NCI-H82 treated with DMSO at 0.1 percent for 48 hours (cell line): Measurements from ENCODE around the gene SPG7.

Source experiments
- DNase-seq: peaks from one replicate; lab custom pipeline; 2025; ENCODE audit not compliant: unreplicated experiment; lab: John Stamatoyannopoulos, UW

The SPG7 gene

DNA sequence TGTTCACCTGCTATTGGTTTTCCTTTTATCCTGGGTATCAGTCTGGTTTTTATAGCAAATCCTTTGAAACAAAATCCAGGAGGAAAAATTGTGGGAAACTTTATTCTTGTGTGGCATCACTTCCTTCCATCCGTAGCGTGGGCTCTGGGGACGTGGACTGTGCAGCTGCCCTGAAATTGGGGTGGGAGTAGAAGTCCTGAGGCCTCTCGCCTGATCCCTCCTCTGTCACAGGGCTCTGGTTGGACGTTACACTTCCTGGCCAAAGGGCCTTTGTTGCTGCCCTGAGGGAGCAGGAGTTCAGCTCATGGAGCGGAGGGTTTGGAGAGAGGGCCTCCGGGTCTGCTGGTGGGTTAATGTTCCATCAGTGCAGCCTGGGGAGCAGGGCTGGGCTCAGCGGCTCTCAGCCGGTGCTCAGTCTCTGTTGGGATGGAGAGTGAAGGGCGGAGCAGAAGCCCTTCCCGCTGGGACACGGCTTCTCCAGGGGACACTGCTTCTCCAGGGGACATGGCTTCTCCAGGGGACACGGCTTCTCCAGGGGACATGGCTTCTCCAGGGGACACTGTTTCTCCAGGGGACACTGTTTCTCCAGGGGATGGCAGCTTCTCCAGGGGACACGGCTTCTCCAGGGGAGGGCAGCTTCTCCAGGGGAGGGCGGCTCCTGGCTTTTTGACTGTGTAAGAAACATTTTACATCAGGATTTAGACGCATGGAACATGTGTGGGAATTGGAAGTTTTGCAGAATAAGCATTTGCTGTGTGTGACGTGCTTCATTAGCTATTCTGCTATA is 37.0 kb downstream of the SPG7 start:
- DNase-seq: no peak

GRCh38 chr16:89545831-89546574 is 37.8 kb downstream of the SPG7 start:
- no peak for DNase-seq

DNA sequence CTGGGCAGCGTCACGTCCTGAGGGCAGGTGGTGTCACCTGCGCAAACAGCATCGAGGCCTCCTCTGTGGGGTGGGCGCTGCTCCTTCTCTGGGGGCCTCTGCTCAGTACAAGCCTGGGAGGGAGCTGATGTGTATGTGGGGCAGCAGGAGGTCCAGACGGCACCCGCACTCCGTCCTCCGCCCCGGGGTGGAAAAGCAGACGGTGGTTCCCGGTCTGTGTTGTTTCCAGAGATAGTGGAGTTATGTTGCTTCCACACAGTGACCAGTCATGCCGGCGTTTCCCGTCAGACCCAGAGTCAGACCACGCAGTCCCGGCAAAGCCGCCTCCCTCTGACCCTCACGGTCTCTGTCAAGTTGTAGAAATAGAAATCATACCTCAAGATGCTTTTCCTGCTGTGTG is 38.6 kb downstream of the SPG7 start:
- DNase-seq: no peak

DNA sequence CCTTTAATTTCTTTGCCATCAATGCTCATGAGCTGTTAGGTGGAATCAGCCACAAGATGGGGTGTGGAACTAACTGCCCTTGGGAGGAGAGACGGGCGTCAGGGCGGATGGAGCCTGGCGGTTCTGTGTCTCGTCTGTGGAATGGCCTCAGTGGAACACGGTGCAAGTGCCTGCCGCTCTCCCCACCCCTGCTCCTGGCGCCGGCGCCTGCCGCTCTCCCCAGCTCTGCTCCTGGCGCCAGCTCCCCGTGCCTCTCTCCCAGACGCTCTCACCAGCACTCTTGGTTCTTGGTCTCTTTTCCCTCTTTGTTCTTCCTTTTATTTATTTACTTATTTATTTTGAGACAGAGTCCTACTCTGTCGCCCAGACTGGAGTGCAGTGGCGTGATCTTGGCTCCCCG is 39.1 kb downstream of the SPG7 start:
- no peak for DNase-seq

DNA sequence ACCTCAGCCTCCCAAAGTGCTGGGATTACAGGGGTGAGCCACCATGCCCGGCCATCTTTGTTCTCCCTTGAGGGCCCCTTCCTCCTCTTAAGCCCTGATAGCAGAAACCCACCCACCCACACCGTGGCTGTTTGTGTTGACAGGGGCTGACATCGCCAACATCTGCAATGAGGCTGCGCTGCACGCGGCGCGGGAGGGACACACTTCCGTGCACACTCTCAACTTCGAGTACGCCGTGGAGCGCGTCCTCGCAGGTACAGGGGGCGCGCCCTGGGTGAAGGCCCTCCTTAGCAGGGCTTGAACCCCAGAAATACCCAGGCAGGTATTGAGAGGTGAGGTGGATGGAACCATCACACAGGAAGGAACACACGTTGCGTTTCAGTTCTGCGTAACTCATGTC is 39.7 kb downstream of the SPG7 start:
- DNase-seq: no peak

- DNase-seq: no peak
Measured at GRCh38 chr16:89548344-89549006, 40.3 kb downstream of the SPG7 start.

DNA sequence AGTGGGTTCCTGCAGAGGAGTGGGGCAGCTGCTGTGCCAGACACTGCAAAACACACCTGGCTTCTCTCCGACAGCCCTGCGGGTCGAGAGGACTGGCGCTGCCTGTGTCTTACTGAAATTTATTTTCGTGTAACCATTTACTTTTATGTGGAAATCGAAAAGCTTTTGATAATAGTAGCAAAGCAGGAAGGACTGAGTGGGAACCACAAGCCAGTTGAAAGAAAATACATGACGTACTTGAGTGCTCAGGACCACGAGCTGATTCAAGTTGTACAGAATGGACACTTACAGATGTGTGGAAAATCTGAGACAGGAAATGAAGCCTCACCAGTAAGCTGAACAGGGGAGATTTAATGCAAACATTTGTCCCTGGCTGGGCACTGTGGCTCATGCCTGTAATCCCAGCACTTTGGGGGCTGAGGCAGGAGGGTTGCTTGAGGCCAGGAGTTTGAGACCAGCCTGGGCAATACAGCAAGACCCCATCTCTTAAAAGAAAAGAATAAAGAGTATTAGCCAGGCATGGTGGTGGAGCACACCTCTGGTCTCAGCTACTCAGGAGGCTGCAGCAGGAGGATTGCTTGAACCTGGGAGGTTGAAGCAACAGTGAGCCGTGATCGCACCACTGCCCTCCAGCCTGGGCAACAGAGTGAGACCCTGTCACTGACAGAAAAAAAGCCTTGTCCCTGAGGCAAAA is 41.0 kb downstream of the SPG7 start:
- DNase-seq: no peak

DNA sequence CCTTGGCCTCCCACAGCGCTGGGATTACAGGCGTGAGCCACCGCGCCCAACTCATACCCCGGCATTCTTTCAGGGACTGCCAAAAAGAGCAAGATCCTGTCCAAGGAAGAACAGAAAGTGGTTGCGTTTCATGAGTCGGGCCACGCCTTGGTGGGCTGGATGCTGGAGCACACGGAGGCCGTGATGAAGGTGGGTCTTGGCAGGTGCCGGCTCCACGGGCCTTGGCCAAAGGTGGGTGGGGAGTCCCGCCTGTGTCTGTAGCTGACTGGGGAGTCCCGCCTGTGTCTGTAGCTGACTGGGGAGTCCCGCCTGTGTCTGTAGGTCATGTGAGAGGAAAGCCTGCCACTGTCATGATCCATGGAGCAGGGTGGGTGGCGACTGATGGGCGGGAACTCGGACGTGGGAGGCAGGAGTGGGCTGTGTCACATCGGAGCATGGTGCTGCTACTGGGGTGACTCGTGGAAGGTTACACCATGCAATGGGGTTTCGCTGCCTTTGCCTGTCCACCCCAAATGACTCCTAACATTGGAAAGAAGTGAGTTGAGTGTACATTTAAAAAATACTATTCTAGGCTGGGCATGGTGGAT is 42.3 kb downstream of the SPG7 start:
- DNase-seq: no peak

- DNase-seq: no peak
Measured at GRCh38 chr16:89552329-89552728, 44.1 kb downstream of the SPG7 start.

DNA sequence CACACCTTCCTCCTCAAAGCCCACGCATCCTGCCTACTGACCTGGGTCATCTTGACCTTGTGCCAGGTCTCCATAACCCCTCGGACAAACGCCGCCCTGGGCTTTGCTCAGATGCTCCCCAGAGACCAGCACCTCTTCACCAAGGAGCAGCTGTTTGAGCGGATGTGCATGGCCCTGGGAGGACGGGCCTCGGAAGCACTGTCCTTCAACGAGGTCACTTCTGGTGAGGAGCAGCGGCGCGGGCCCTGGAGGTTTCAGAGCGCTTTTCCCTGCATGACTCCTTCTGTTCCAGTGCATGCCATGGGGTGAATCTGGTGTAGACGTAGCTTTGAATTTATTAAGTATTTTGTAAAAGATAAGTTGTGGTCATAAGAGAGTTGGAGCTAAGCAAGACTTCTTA is 44.7 kb downstream of the SPG7 start:
- DNase-seq: no peak

GRCh38 chr16:89553733-89554132 is 45.5 kb downstream of the SPG7 start:
- DNase-seq: no peak

- DNase-seq: no peak
Measured at GRCh38 chr16:89554343-89554742, 46.1 kb downstream of the SPG7 start.

DNA sequence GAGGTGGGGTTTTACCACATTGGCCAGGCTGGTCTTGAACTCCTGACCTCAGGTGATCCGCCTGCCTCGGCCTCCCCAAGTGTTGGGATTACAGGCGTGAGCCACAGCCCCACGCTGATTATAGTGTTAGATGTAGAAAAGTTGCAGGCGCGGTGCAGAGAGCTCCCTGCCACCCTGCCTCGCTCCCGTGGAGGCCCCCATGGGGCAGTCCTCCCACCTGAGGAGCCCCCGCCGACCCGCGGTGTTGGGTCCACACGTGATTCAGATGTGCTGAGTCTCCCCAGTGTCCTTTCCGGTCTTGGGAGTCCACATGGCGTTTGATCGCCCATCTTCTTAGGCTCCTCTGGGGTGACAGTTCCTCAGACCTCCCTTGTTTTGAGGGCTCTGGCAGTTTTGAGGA is 47.1 kb downstream of the SPG7 start:
- DNase-seq: no peak

DNA sequence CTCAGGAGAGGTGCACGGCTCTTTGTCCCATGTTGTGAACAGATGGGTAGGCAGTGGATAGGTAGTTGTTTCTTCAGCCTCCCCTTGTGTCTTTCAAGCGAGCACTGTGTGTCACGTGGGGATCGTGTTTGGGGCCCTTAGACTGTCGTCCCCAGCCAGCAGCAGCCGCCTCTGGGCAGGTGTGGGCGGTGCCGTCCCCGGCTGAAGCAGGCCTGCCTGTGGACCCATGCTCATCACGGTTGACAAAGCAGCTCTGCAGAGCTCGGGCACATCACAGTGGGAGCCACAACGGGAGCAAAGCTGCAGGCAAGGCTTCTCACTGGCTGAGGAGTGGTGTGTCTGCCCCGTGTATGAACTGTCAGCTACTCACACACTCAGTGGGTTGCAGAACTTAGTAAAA is 47.6 kb downstream of the SPG7 start:
- no peak for DNase-seq

DNA sequence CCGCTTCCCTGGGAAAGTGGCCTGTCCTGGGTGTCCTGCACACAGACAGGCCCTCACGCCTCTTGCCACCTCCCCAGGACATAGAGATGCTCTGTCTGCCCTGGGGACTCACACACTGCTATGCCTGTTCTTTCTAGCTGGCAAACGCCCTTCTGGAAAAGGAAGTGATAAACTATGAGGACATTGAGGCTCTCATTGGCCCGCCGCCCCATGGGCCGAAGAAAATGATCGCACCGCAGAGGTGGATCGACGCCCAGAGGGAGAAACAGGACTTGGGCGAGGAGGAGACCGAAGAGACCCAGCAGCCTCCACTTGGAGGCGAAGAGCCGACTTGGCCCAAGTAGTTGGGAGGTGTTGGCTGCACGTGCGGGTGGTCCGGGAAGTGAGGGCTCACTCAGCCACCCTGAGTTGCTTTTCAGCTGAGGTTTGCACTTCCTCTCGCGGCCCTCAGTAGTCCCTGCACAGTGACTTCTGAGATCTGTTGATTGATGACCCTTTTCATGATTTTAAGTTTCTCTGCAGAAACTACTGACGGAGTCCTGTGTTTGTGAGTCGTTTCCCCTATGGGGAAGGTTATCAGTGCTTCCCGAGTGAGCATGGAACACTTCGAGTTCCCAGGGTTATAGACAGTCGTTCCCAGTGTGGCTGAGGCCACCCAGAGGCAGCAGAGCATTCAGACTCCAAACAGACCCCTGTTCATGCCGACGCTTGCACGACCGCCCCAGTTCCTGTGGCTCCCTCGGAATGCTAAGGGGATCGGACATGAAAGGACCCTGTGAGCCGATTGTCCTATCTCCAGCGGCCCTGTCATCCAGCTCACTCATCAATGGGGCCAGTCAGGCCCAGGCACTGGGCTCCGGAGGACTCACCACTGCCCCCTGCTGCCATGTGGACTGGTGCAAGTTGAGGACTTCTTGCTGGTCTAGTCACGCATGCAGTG is 48.8 kb downstream of the SPG7 start:
- DNase-seq: peak; percentile 21

DNA sequence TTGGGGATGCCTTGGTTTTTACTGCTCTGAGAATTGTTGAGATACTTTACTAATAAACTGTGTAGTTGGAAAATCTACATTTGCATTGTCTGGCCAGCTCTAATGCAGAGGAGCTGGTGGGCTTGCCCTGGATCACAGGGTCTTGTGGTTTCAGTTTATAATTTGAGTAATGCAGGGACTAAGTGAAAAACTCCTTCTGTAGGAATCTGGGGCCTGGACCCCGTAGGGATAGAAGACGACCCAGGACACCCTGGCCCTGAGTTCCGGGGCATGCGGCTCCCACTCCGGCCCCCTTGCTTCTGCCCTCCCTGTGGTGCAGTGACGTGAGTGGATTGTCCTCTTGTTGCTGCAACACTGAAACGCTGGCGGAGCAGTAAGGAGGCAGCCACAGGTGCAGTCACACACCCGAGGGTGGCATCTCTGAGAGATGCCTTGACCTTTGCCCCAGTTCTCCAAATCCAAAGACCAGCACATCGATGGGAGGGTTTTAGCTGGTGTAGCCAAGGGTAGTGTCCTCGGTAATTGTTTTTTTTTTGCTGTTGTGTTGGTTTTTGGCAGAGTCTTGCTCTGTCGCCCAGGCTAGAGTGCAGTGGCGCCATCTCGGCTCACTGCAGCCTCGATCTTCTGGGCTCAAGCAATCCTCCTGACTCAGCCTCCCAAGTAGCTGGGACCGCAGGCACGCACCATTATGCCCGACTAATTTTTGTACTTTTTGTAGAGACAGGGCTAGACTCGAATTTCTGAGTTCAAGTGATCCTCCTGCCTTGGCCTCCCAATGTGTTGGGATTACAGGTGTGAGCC is 49.7 kb downstream of the SPG7 start:
- no peak for DNase-seq

- DNase-seq: peak; percentile 77
Measured at GRCh38 chr16:89560378-89561141, 52.4 kb downstream of the SPG7 start, which contains the start of gene RPL13. TSS of gene RPL13 (plus strand) at chr16:89560682. CDS start at chr16:89560960, 278 bp downstream.

GRCh38 chr16:89561142-89561883 is 53.1 kb downstream of the SPG7 start:
- DNase-seq: no peak
